ENCODE results near the gene CTXND1.

DNA sequence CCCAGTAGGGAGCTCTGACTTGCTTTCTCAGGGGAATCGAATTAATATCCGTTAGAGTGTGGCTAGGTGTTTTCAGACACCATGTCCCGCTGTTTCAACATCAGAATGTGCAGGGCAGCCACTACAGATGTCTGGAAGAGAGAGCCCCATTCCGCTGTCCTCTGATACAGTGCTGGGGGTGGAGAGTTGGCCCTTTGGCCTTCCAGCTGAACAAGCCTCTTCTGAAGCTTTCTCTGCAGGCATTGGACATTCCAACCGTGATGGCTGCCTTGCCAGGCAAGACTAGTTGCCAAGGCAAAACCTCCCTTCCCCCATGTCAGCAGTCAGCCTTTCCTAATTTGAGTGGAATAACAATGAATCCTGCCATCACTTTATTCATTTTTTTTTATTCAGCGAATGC is 97.7 kb downstream of the CTXND1 start:
- TF ChIP-seq RFX5 (IDR thresholded peaks at IDR 0.05; ENCODE audit: borderline replicate concordance, low read depth, low read length) (no peak), EP300 (IDR thresholded peaks at IDR 0.05; ENCODE audit: borderline replicate concordance in 1 of 2, low read depth in 2 of 2, low read length in 2 of 2) (no peak), SP4 (IDR thresholded peaks at IDR 0.05; ENCODE audit: low read length) (no peak), EGR1 (IDR thresholded peaks at IDR 0.05; ENCODE audit: borderline replicate concordance, low read depth, low read length) (no peak), TEAD4 (IDR thresholded peaks at IDR 0.05; ENCODE audit: low read depth, low read length) (no peak), BRCA1 (IDR thresholded peaks at IDR 0.05; ENCODE audit: low read depth, low read length) (no peak), EZH2 (IDR thresholded peaks at IDR 0.05; ENCODE audit: low read depth, low read length, severe bottlenecking) (no peak), FOSL1 (IDR thresholded peaks at IDR 0.05; ENCODE audit: insufficient read depth, low read depth, low read length) (no peak), SP1 (IDR thresholded peaks at IDR 0.05; ENCODE audit: low read depth, low read length) (no peak), POLR2AphosphoS5 (IDR thresholded peaks at IDR 0.05; ENCODE audit: low read depth, low read length) (no peak), JUN (IDR thresholded peaks at IDR 0.05; ENCODE audit: low read depth, low read length) (no peak)
- TF ChIP-seq, protein P1, sequence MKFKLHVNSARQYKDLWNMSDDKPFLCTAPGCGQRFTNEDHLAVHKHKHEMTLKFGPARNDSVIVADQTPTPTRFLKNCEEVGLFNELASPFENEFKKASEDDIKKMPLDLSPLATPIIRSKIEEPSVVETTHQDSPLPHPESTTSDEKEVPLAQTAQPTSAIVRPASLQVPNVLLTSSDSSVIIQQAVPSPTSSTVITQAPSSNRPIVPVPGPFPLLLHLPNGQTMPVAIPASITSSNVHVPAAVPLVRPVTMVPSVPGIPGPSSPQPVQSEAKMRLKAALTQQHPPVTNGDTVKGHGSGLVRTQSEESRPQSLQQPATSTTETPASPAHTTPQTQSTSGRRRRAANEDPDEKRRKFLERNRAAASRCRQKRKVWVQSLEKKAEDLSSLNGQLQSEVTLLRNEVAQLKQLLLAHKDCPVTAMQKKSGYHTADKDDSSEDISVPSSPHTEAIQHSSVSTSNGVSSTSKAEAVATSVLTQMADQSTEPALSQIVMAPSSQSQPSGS (IDR thresholded peaks at IDR 0.05; ENCODE audit: low read length): no peak
- TF ChIP-seq, protein P2, sequence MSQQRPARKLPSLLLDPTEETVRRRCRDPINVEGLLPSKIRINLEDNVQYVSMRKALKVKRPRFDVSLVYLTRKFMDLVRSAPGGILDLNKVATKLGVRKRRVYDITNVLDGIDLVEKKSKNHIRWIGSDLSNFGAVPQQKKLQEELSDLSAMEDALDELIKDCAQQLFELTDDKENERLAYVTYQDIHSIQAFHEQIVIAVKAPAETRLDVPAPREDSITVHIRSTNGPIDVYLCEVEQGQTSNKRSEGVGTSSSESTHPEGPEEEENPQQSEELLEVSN (IDR thresholded peaks at IDR 0.05): no peak

Measured in H1 (cell line).